GM19438 (cell line): ENCODE measurements around the gene CFAP91.

Experiments used
- ATAC-seq: cut with Tn5 transposase; IDR thresholded peaks from one replicate; pipeline ENCODE4 v1.9.1; 2021; ENCODE audit warnings: low read depth; ENCODE audit not compliant: unreplicated experiment

Gene CFAP91

GRCh38 chr3:119733812-119734211 lies 31.0 kb downstream of the CFAP91 start:
- ATAC-seq, result no peak

- no peak for ATAC-seq
Observed at GRCh38 chr3:119738741-119739140, 35.9 kb downstream of the CFAP91 start.

- no peak for ATAC-seq
Observed at GRCh38 chr3:119741657-119742590, 39.1 kb downstream of the CFAP91 start.

- ATAC-seq, result no peak
Observed at GRCh38 chr3:119743921-119744320, 41.1 kb downstream of the CFAP91 start.

GRCh38 chr3:119745942-119746341 lies 43.1 kb downstream of the CFAP91 start:
- peak; percentile 59 for ATAC-seq

- no peak for ATAC-seq
Observed at GRCh38 chr3:119746423-119746822, 43.6 kb downstream of the CFAP91 start.

- ATAC-seq, result no peak
Observed at GRCh38 chr3:119747357-119747756, 44.5 kb downstream of the CFAP91 start.

- ATAC-seq, result no peak
Observed at GRCh38 chr3:119748991-119749390, 46.2 kb downstream of the CFAP91 start.

GRCh38 chr3:119751423-119751822 lies 48.6 kb downstream of the CFAP91 start:
- ATAC-seq, result no peak
